CD14-positive monocyte (primary cell): ENCODE measurements around the gene PPOX. TPM values are rescaled to one million over a fixed set of nuclear protein-coding genes. Genes with fewer than 3 reads are reported as not detected.

Experiments used
- DNase-seq, 3 donors: peaks; one replicate each; pipeline ENCODE4 v3.0.0-alpha.2; 2011 to 2022
- H2AFZ ChIP-seq: 2 replicates; pipeline ENCODE4 v1.6.0; 2012; ENCODE audit warnings: mild to moderate bottlenecking, low read depth, low read length, inconsistent platforms; ENCODE audit not compliant: insufficient read depth, poor library complexity, severe bottlenecking
- H3K27ac ChIP-seq, 2 donors: 1 replicate in 1 of 2; 2 replicates in 1 of 2; pipeline ENCODE4 v1.5.1; 2012 to 2013; ENCODE audit warnings: low read length in 2 of 2, control low read depth in 1 of 2, inconsistent platforms in 1 of 2, low read depth in 1 of 2, mild to moderate bottlenecking in 1 of 2
- H3K27me3 ChIP-seq, 2 donors: one replicate each; pipeline versions ENCODE4 v1.6.0 to v1.6.1; 2011 to 2013; ENCODE audit warnings: low read length in 2 of 2; ENCODE audit not compliant: control insufficient read depth in 2 of 2, insufficient read depth in 2 of 2
- H3K36me3 ChIP-seq, 2 donors: replicated peaks in 1 of 2; 1 replicate in 1 of 2; 2 replicates in 1 of 2; pipeline versions ENCODE4 v1.5.1 to v1.6.1; 2012 to 2013; ENCODE audit warnings: low read length in 2 of 2, control low read depth in 1 of 2, inconsistent platforms in 1 of 2, mild to moderate bottlenecking in 1 of 2; ENCODE audit not compliant: insufficient read depth in 2 of 2, control insufficient read depth in 1 of 2
- H3K4me1 ChIP-seq, 2 donors: 1 replicate in 1 of 2; 2 replicates in 1 of 2; pipeline versions ENCODE4 v1.5.1 to v1.6.1; 2012 to 2013; ENCODE audit warnings: low read length in 2 of 2, control low read depth in 1 of 2, inconsistent platforms in 1 of 2, mild to moderate bottlenecking in 1 of 2, moderate library complexity in 1 of 2; ENCODE audit not compliant: insufficient read depth in 2 of 2, control insufficient read depth in 1 of 2
- H3K4me2 ChIP-seq: replicated peaks from 2 replicates; pipeline ENCODE3; 2012; ENCODE audit warnings: low read length, moderate library complexity, mild to moderate bottlenecking; ENCODE audit not compliant: poor library complexity, severe bottlenecking; ENCODE audit errors: extremely low read depth
- H3K4me3 ChIP-seq, 3 experiments: fragments of 200-600 bp in 1 of 3; sonication (generic) in 1 of 3; replicated peaks in 1 of 3; 1 replicate in 2 of 3; 2 replicates in 1 of 3; pipeline ENCODE4 v1.5.1; 2011 to 2013; ENCODE audit warnings: low read length in 3 of 3, mild to moderate bottlenecking in 3 of 3, control low read depth in 2 of 3, low read depth in 2 of 3, inconsistent platforms in 1 of 3, moderate library complexity in 1 of 3
- H3K79me2 ChIP-seq: 2 replicates; pipeline ENCODE4 v1.6.0; 2012; ENCODE audit warnings: mild to moderate bottlenecking, control low read depth, inconsistent platforms, low read length, moderate library complexity; ENCODE audit not compliant: insufficient read depth
- H3K9ac ChIP-seq: 2 replicates; pipeline ENCODE4 v1.6.0; 2017; ENCODE audit warnings: low read length, mild to moderate bottlenecking; ENCODE audit not compliant: insufficient read depth, poor library complexity, severe bottlenecking
- H3K9me3 ChIP-seq, 2 donors: replicated peaks in 1 of 2; 1 replicate in 1 of 2; 2 replicates in 1 of 2; pipeline versions ENCODE4 v1.5.1 to v1.6.1; 2012 to 2013; ENCODE audit warnings: low read length in 2 of 2, control low read depth in 1 of 2; ENCODE audit not compliant: control insufficient read depth in 1 of 2, insufficient read depth in 1 of 2
- H4K20me1 ChIP-seq: 2 replicates; pipeline ENCODE4 v1.6.0; 2012; ENCODE audit warnings: mild to moderate bottlenecking, low read length, control low read depth, moderate library complexity; ENCODE audit not compliant: insufficient read depth
- H3K27ac Mint-ChIP-seq, 7 donors: one replicate each; pipeline ENCODE4 v1.8.0; 2020; ENCODE audit warnings: mild to moderate bottlenecking in 7 of 7, mixed read lengths in 7 of 7, moderate library complexity in 6 of 7, inconsistent platforms in 2 of 7
- H3K27me3 Mint-ChIP-seq, 3 donors: one replicate each; pipeline ENCODE4 v1.8.0; 2021 to 2022; ENCODE audit warnings: low read depth in 3 of 3, mild to moderate bottlenecking in 3 of 3, mixed read lengths in 3 of 3, moderate library complexity in 3 of 3, inconsistent platforms in 1 of 3
- H3K36me3 Mint-ChIP-seq, 2 donors: one replicate each; pipeline ENCODE4 v1.8.0; 2020; ENCODE audit warnings: mixed read lengths in 2 of 2, inconsistent platforms in 1 of 2, mild to moderate bottlenecking in 1 of 2
- H3K4me1 Mint-ChIP-seq: one replicate; pipeline ENCODE4 v1.8.0; 2020; ENCODE audit warnings: mild to moderate bottlenecking, mixed read lengths
- H3K4me3 Mint-ChIP-seq, 2 donors: one replicate each; pipeline ENCODE4 v1.8.0; 2020; ENCODE audit warnings: mild to moderate bottlenecking in 2 of 2, mixed read lengths in 2 of 2, moderate library complexity in 1 of 2
- H3K9me3 Mint-ChIP-seq, 7 donors: one replicate each; pipeline ENCODE4 v1.8.0; 2020 to 2022; ENCODE audit warnings: mixed read lengths in 7 of 7, mild to moderate bottlenecking in 6 of 7, moderate library complexity in 6 of 7, inconsistent platforms in 2 of 7
- WGBS: methylation state at CpG from one replicate; pipeline ENCODE4 v1.1.5; 2013; ENCODE audit warnings: missing lambda C conversion rate; ENCODE audit not compliant: insufficient coverage; 5-methylcytosine and 5-hydroxymethylcytosine counted together
- intact Hi-C, 2 donors: fragments of 100-400 bp; cut with micrococcal nuclease; formaldehyde crosslinking; loops; one replicate each; pipeline versions ENCODE4 v1.15.0 to v1.15.1; 2023
- polyA plus RNA-seq, 3 donors: library from polyadenylated mRNA; depleted of rRNA in 1 of 3; unstranded in 2 of 3; stranded (reverse) in 1 of 3; fragments of 300-500 nt in 2 of 3; fragments of >200 nt in 1 of 3; fragmentation: Illumina TruSeq in 2 of 3; gene quantifications; 1 replicate in 2 of 3; 2 replicates in 1 of 3; pipeline ENCODE4 v1.2.3, GENCODE V29; 2012 to 2021
- TF ChIP-seq, protein P1 (sequence below): fragments of 200-600 bp; IDR thresholded peaks from one replicate; pipeline ENCODE4 v1.8.0; 2022; ENCODE audit warnings: antibody characterized with exemption, mild to moderate bottlenecking

The PPOX gene
- polyA plus RNA-seq, 3 donors, result 10.5 to 42.6 (median 10.8) TPM

DNA sequence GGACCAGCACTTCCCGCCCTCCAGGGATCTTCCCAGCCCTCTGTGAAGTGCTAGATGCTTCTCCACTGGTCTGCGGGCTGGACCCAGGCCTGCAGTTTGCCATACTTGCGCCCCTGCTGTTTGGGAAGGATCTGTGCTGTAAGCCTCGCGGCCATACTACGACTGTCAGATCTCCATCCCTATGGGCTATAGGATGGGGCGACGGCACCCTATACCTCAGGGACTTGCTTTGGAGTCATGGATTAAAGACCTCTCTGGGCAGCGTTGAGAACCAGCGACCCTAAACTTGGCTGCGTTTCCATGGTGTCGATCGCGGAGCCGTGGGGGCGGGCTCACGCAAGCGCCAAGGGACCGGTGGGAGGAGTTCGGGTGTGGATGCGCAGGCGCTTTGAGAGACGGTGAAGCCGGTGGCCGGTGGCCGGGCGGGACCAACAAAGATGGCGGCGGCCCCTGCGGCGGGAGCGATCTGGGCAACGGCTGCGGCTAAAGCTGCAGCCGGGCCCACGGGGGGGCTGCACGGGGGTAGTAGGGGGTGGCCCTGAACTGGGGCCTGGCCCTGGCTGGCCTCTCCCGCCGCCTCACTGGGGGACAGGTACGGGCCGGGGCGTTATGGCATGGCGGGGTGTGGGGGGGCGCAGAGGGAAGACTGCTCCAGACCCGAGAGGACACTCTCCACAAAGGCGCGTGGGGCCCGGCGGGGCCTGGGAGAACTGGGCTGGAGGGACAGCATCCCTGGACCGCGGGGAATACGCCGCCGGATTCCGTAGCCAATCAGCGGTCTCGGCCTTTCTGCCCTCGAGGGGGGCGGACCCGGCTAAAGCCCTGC, 6.9 kb upstream of the PPOX start, which contains the start of gene USP21:
TSS of gene USP21 (plus strand) at position 414 of the 826 bp plus-strand sequence. CDS start 1,141 bp downstream, outside the sequence.
- Mint-ChIP-seq H3K4me3 (peak within 1 kb of the TSS; percentile 85 to 87), H3K4me1 (peaks cover 44% of the 10 kb centered on the region), H3K27me3 (no peaks in the 10 kb centered on the region), H3K36me3 (peaks cover 42 to 61% of the 10 kb centered on the region in 2 donors), H3K9me3 (no peaks in the 10 kb centered on the region), H3K27ac (peak within 1 kb of the TSS; percentile 78 to 94 (median 85))
- peak within 1 kb of the TSS; percentile 87 for H3K9ac ChIP-seq
- 6% methylated on average over 47 of the region's 60 CpGs for WGBS
- H3K79me2 ChIP-seq, result peaks cover 36% of the 10 kb centered on the region
- H4K20me1 ChIP-seq, result no peaks in the 10 kb centered on the region
- peak within 1 kb of the TSS; percentile 52 to 85 for H3K27ac ChIP-seq
- DNase-seq, result peak; percentile 82 to 87 (median 85)
- peaks cover 20 to 36% of the 10 kb centered on the region in 2 donors for H3K4me1 ChIP-seq
- intact Hi-C loops, result no loop called here
- H3K9me3 ChIP-seq, result no peaks in the 10 kb centered on the region
- no peaks in the 10 kb centered on the region for H3K27me3 ChIP-seq
- TF ChIP-seq, protein P1, sequence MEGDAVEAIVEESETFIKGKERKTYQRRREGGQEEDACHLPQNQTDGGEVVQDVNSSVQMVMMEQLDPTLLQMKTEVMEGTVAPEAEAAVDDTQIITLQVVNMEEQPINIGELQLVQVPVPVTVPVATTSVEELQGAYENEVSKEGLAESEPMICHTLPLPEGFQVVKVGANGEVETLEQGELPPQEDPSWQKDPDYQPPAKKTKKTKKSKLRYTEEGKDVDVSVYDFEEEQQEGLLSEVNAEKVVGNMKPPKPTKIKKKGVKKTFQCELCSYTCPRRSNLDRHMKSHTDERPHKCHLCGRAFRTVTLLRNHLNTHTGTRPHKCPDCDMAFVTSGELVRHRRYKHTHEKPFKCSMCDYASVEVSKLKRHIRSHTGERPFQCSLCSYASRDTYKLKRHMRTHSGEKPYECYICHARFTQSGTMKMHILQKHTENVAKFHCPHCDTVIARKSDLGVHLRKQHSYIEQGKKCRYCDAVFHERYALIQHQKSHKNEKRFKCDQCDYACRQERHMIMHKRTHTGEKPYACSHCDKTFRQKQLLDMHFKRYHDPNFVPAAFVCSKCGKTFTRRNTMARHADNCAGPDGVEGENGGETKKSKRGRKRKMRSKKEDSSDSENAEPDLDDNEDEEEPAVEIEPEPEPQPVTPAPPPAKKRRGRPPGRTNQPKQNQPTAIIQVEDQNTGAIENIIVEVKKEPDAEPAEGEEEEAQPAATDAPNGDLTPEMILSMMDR, result no peak
- H3K4me3 ChIP-seq, result peak within 1 kb of the TSS; percentile 69 to 97 (median 94)
- H2AFZ ChIP-seq, result peak within 1 kb of the TSS; percentile 92
- H3K4me2 ChIP-seq, result peak within 1 kb of the TSS; percentile 97
- H3K36me3 ChIP-seq, result peaks cover 38 to 55% of the 10 kb centered on the region in 2 donors

DNA sequence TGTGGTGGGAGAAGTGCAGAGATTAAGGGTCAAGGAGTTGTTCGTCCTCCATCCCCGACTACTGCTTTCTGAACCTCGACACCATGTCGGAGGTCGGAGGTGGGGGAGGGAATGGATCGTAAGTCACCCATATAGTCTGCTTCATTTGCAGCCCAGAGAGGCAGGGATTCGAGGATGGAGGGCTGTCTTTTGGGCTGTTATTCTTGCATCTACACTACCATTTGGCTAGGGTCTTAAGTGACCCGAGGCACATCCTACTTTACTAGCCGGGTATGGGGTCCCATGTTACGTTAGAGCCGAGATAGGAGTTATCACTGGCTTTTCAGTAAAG, 6.3 kb upstream of the PPOX start:
- peaks cover 38 to 61% of the 10 kb centered on the region in 2 donors for H3K36me3 ChIP-seq
- H4K20me1 ChIP-seq, result no peaks in the 10 kb centered on the region
- DNase-seq, result no peak
- Mint-ChIP-seq H3K27ac (peak overlapping the region in 5 of 7 donors; percentile 78 to 94 (median 85)), H3K4me1 (peaks cover 40% of the 10 kb centered on the region), H3K36me3 (peaks cover 48 to 67% of the 10 kb centered on the region in 2 donors), H3K9me3 (no peaks in the 10 kb centered on the region), H3K27me3 (no peaks in the 10 kb centered on the region), H3K4me3 (peak overlapping the region; percentile 85 to 87)
- TF ChIP-seq, protein P1, result no peak
- H3K9me3 ChIP-seq, result no peaks in the 10 kb centered on the region
- intact Hi-C loops, result no loop called here
- peak overlapping the region; percentile 92 for H2AFZ ChIP-seq
- WGBS, result 14% methylated on average over 1 of the region's 11 CpGs
- H3K4me2 ChIP-seq, result peak overlapping the region; percentile 97
- peak overlapping the region; percentile 87 for H3K9ac ChIP-seq
- peaks cover 16 to 30% of the 10 kb centered on the region in 2 donors for H3K4me1 ChIP-seq
- H3K79me2 ChIP-seq, result peaks cover 30% of the 10 kb centered on the region
- H3K27me3 ChIP-seq, result no peaks in the 10 kb centered on the region
- peak overlapping the region; percentile 69 to 97 (median 94) for H3K4me3 ChIP-seq
- H3K27ac ChIP-seq, result peak overlapping the region; percentile 52 to 85
